Measurements from ENCODE around the gene KCNMA1. TPM values are rescaled to one million over a fixed set of nuclear protein-coding genes. Genes with fewer than 3 reads are reported as not detected.

KCNMA1 gene
- total and polyA plus RNA-seq, 7 donors: 15.3 to 427 (median 256) TPM

DNA sequence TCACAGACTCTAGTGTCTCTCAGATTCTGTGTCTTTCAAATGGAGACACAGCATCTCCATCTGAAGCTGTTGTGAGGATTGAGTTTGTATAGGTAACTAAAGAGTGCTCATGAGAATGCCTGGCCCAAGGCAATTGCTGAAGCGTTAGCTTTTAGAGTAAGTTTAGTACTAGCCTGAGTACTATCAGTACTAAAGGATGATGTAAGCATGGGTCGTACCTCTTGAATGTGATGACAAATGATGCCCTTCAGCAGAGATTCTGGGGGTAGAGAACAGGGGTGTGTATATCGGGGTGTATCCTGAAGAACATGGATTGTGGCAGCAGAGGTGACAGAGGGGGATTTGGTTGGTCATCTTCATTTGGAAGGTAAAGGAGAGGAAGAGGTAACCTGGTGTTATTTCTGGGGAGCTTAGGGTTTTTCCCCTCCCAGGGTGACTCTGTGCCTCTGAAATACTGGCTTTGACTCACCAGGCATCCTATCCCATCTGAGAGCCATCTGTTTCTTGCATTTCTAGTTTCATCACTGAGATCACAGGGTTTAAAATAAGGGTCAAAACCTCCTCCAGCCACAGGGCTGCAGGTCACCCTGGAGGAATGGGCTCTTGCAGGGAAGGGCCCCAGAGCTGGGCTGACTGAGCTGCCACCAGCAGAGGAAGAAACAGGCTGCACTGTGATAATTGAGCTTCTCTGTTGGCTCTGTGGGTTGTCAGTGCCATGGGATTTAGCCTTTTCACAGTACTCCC, 756.0 kb downstream of the KCNMA1 start:
- H3K4me1 ChIP-seq: peaks cover 0 to 43% (median 24%) of the 10 kb centered on the region in 4 donors
- no peak for DNase-seq
- no peaks in the 10 kb centered on the region for H3K9me3 ChIP-seq
- H3K27me3 ChIP-seq: no peaks in the 10 kb centered on the region
- no peak overlapping the region for H3K4me3 ChIP-seq
- no peak for TF ChIP-seq EP300 (IDR thresholded peaks at IDR 0.05)
- TF ChIP-seq CTCF (IDR thresholded peaks at IDR 0.05): no peak
- no peak for TF ChIP-seq POLR2A (IDR thresholded peaks at IDR 0.05)
- no peak for TF ChIP-seq POLR2AphosphoS5 (IDR thresholded peaks at IDR 0.05)
- WGBS, 2 donors: 88 to 96% methylated on average over 3 of the region's 3 CpGs
- intact Hi-C loops (cut with DNase I): loop anchor here (10.0 kb wide), 1 partner anchor 357 kb away; no protein-coding TSS in a partner anchor
- no peaks in the 10 kb centered on the region for H3K36me3 ChIP-seq
- no peak overlapping the region for H3K27ac ChIP-seq

GRCh38 chr10:76880931-76881330, 756.7 kb downstream of the KCNMA1 start:
- no peak overlapping the region for H3K4me3 ChIP-seq
- H3K9me3 ChIP-seq: no peaks in the 10 kb centered on the region
- TF ChIP-seq CTCF (IDR thresholded peaks at IDR 0.05) (no peak), EP300 (IDR thresholded peaks at IDR 0.05) (no peak), POLR2AphosphoS5 (IDR thresholded peaks at IDR 0.05) (no peak), POLR2A (IDR thresholded peaks at IDR 0.05) (no peak)
- no peaks in the 10 kb centered on the region for H3K27me3 ChIP-seq
- H3K4me1 ChIP-seq: peaks cover 0 to 36% (median 17%) of the 10 kb centered on the region in 4 donors
- intact Hi-C loops (cut with DNase I): loop anchor here (10.0 kb wide), 1 partner anchor 356 kb away; no protein-coding TSS in a partner anchor
- DNase-seq: no peak
- 87 to 92% methylated on average over 4 of the region's 4 CpGs for WGBS, 2 donors
- no peaks in the 10 kb centered on the region for H3K36me3 ChIP-seq
- H3K27ac ChIP-seq: no peak overlapping the region

GRCh38 chr10:76879116-76879913, 758.3 kb downstream of the KCNMA1 start:
- no peak for DNase-seq
- Histone ChIP-seq H3K4me1 (peaks cover 0 to 20% (median 3%) of the 10 kb centered on the region in 4 donors), H3K27ac (no peak overlapping the region), H3K36me3 (no peaks in the 10 kb centered on the region), H3K27me3 (no peaks in the 10 kb centered on the region), H3K9me3 (no peaks in the 10 kb centered on the region), H3K4me3 (no peak overlapping the region)
- TF ChIP-seq CTCF (IDR thresholded peaks at IDR 0.05) (no peak), EP300 (IDR thresholded peaks at IDR 0.05) (no peak), POLR2A (IDR thresholded peaks at IDR 0.05) (no peak), POLR2AphosphoS5 (IDR thresholded peaks at IDR 0.05) (no peak)
- intact Hi-C loops (cut with DNase I): no loop called here
- 79 to 85% methylated on average over 9 of the region's 9 CpGs for WGBS, 2 donors

GRCh38 chr10:76878514-76878913, 759.1 kb downstream of the KCNMA1 start:
- H3K4me1 ChIP-seq: peaks cover 0 to 15% (median 0%) of the 10 kb centered on the region in 4 donors
- no peaks in the 10 kb centered on the region for H3K36me3 ChIP-seq
- H3K27ac ChIP-seq: no peak overlapping the region
- no peaks in the 10 kb centered on the region for H3K27me3 ChIP-seq
- 60 to 71% methylated on average over 3 of the region's 3 CpGs for WGBS, 2 donors
- DNase-seq: no peak
- no peak overlapping the region for H3K4me3 ChIP-seq
- TF ChIP-seq EP300 (IDR thresholded peaks at IDR 0.05) (no peak), POLR2AphosphoS5 (IDR thresholded peaks at IDR 0.05) (no peak), CTCF (IDR thresholded peaks at IDR 0.05) (no peak), POLR2A (IDR thresholded peaks at IDR 0.05) (no peak)
- intact Hi-C loops (cut with DNase I): no loop called here
- H3K9me3 ChIP-seq: no peaks in the 10 kb centered on the region
